ENCODE results near the gene CLN5. TPM values are rescaled to one million over a fixed set of nuclear protein-coding genes. Genes with fewer than 3 reads are reported as not detected.
"Not testable (repeated sequence)": the region's sequence is repeated elsewhere in the genome, so short reads cannot be mapped to it uniquely, and the experiment has no call there.

The CLN5 gene
- total RNA-seq, 4 donors from 2014 or later, result 20.2 to 39.7 (median 27.0) TPM

DNA sequence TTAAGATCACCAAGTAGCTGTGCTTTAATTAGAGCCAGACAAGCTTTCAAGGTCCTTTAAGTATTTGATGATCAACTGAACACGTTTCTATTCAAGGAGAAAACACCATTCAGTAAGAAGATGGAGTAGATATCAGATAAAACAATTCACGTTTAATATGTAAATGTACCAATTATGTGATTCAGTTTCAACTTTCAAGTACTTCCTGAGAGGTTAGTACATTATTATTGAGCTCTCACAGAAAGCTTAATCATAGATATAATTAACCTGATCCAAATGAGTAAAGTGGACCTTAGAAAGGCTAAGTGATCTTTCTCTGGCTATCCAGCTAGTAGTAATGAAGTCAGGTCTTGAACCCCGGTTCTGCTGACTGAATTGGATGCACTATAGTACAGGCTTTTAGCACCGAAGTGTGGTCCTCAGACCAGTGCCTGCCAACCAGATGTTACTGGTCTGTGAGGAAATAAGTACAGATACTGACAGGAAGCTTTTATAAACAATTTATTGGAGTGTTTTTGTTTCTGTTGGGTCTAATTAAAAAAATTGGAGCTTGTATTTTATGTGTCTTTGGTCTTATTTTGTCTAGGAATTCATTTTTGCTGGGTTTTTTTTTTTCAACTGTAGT lies 10.2 kb downstream of the CLN5 start:
- peak overlapping the region in 2 of 4 donors; percentile 3 to 41 for H3K27ac ChIP-seq
- H3K4me3 ChIP-seq, result no peak overlapping the region
- TF ChIP-seq, protein P1, sequence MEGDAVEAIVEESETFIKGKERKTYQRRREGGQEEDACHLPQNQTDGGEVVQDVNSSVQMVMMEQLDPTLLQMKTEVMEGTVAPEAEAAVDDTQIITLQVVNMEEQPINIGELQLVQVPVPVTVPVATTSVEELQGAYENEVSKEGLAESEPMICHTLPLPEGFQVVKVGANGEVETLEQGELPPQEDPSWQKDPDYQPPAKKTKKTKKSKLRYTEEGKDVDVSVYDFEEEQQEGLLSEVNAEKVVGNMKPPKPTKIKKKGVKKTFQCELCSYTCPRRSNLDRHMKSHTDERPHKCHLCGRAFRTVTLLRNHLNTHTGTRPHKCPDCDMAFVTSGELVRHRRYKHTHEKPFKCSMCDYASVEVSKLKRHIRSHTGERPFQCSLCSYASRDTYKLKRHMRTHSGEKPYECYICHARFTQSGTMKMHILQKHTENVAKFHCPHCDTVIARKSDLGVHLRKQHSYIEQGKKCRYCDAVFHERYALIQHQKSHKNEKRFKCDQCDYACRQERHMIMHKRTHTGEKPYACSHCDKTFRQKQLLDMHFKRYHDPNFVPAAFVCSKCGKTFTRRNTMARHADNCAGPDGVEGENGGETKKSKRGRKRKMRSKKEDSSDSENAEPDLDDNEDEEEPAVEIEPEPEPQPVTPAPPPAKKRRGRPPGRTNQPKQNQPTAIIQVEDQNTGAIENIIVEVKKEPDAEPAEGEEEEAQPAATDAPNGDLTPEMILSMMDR (IDR thresholded peaks at IDR 0.05), result no peak
- TF ChIP-seq EP300 (IDR thresholded peaks at IDR 0.05) (no peak), POLR2A (IDR thresholded peaks at IDR 0.05) (no peak), POLR2AphosphoS5 (IDR thresholded peaks at IDR 0.05) (no peak)
- WGBS, 2 donors (ENCODE audit: low coverage in 1 of 2), result 31 to 41% methylated on average over 3 to 4 of the region's 4 CpGs
- H3K4me1 ChIP-seq, result peaks cover 0 to 77% (median 11%) of the 10 kb centered on the region in 3 donors
- H3K27me3 ChIP-seq, result no peaks in the 10 kb centered on the region
- no peaks in the 10 kb centered on the region for H3K9me3 ChIP-seq
- ATAC-seq, result no peak
- peaks cover 0 to 42% of the 10 kb centered on the region in 2 donors for H3K36me3 ChIP-seq

DNA sequence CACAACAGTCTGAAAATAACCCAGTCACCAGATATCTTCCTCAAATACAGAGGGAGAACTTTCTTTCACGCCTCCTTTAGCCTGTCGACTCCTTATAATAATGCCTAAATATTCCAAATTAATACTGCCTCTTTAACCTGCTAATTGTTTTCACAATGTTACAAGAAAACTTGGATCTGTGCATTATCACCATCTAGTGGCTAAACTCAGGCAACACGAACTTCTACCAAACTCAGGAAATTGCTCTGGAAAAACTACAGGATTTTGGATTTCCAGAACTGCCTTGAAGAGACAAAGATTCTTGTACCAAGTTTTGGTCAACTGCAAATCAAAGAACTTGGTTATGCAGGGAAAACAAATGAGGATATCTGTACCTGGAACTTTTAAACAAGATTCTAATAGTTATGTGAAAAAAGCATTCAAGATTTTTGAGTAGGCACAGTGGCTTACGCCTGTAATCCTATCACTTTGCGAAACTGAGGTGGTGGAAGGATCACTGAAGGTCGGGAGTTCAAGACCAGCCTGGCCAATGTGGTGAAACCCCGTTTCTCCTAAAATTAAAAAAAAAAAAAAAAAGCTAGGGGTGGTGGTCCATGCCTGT lies 10.8 kb downstream of the CLN5 start:
- peaks cover 0 to 83% (median 11%) of the 10 kb centered on the region in 3 donors for H3K4me1 ChIP-seq
- TF ChIP-seq EP300 (IDR thresholded peaks at IDR 0.05) (no peak), POLR2A (IDR thresholded peaks at IDR 0.05) (no peak), POLR2AphosphoS5 (IDR thresholded peaks at IDR 0.05) (no peak)
- TF ChIP-seq, protein P1 (IDR thresholded peaks at IDR 0.05), result peak; percentile 39 to 65 (median 58)
- WGBS, 2 donors (ENCODE audit: low coverage in 1 of 2), result 54 to 58% methylated on average over 6 to 7 of the region's 7 CpGs

DNA sequence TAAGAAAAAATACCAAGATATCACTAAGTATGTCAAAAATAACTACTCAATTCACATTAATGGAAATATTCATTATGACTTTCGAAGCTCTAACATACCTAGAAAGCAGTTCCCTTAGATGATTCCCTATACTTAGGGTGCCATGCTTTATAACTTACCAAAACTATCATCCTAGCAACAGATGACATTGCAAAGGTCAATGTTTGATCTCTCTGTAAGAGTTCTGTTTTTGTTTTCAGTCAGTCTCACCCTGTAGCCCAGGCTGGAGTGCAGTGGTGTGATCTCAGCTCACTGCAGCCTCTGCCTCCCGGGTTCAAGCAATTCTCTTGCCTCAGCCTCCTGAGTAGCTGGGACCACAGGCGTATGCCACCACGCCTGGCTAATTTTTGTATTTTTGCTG lies 16.5 kb downstream of the CLN5 start:
- not testable (repeated sequence) for ATAC-seq, H3K27ac ChIP-seq
- 90 to 94% methylated on average over 1 to 4 of the region's 4 CpGs for WGBS, 2 donors (ENCODE audit: low coverage in 1 of 2)

More for the DNA sequence above, 10.8 kb downstream of the CLN5 start:
- Histone ChIP-seq H3K27ac (peak overlapping the region in 2 of 4 donors; percentile 3 to 16), H3K36me3 (peaks cover 0 to 43% of the 10 kb centered on the region in 2 donors), H3K9me3 (no peaks in the 10 kb centered on the region), H3K4me3 (no peak overlapping the region), H3K27me3 (no peaks in the 10 kb centered on the region)
- ATAC-seq, result no peak

DNA sequence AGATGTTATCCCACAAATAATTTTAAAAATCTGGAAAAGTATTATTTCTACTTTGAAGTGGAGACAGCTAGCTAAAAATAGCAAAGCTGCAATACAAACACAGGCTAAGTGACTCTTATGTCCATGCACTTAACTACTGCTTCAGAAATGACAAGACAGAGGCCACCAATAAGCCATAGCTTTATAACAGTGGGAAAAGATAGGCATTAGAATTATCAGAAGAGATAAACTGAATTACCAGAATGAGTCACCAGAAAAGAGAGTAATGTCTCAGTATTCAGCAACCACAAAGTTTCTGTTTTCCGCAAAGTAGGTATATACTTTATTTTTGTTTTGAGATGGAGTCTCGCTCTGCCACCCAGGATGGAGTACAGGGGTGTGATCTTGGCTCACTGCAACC lies 17.1 kb downstream of the CLN5 start:
- Histone ChIP-seq H3K36me3 (peaks cover 0 to 72% of the 10 kb centered on the region in 2 donors), H3K4me3 (no peak overlapping the region), H3K27me3 (no peaks in the 10 kb centered on the region), H3K27ac (no peak overlapping the region), H3K4me1 (peaks cover 0 to 65% (median 0%) of the 10 kb centered on the region in 3 donors), H3K9me3 (no peaks in the 10 kb centered on the region)
- no peak for ATAC-seq
- TF ChIP-seq EP300 (IDR thresholded peaks at IDR 0.05) (no peak), POLR2AphosphoS5 (IDR thresholded peaks at IDR 0.05) (no peak), POLR2A (IDR thresholded peaks at IDR 0.05) (no peak)
- TF ChIP-seq, protein P1 (IDR thresholded peaks at IDR 0.05), result no peak
- 95 to 96% methylated on average over 2 of the region's 2 CpGs for WGBS, 2 donors (ENCODE audit: low coverage in 1 of 2)

More for the DNA sequence above, 16.5 kb downstream of the CLN5 start:
- H3K4me3 ChIP-seq, H3K27me3 ChIP-seq, H3K9me3 ChIP-seq: not testable (repeated sequence)
- Histone ChIP-seq H3K36me3 (peaks cover 0 to 65% of the 10 kb centered on the region in 2 donors), H3K4me1 (peaks cover 0 to 67% (median 0%) of the 10 kb centered on the region in 3 donors)

DNA sequence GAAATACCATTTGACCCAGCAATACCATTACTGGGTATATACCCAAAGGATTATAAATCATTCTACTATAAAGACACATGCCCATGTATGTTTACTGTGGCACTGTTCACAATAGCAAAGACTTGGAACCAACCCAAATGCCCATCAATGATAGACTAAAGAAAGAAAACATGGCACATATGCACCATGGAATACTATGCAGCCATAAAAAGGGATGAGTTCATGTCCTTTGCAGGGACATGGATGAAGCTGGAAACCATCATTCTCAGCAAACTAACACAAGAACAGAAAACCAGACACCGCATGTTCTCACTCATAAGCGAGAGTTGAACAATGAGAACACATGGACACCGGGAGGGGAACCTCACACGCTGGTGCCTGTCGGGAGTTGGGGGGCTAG lies 17.8 kb downstream of the CLN5 start:
- H3K27ac ChIP-seq, ATAC-seq, H3K9me3 ChIP-seq, H3K27me3 ChIP-seq, H3K4me3 ChIP-seq: not testable (repeated sequence)
- Histone ChIP-seq H3K4me1 (peaks cover 0 to 65% (median 0%) of the 10 kb centered on the region in 3 donors), H3K36me3 (peaks cover 3 to 79% of the 10 kb centered on the region in 2 donors)
- 93 to 100% methylated on average over 3 of the region's 5 CpGs for WGBS, 2 donors (ENCODE audit: low coverage in 1 of 2)
